SJCRH30 (cell line): Measurements from ENCODE around the gene TTC9. TPM values are rescaled to one million over a fixed set of nuclear protein-coding genes. Genes with fewer than 3 reads are reported as not detected.

Source experiments
- DNase-seq, 2 experiments: peaks; one replicate each; pipeline ENCODE4 v3.0.0-alpha.2; 2015 to 2020
- H3K27ac ChIP-seq: fragments of 250-450 bp; sonication (Bioruptor Pico); 2 replicates; pipeline ENCODE4 v1.5.1; 2020; ENCODE audit warnings: mild to moderate bottlenecking, moderate library complexity
- H3K27me3 ChIP-seq: fragments of 250-450 bp; sonication (Bioruptor Pico); 2 replicates; pipeline ENCODE4 v1.5.1; 2020; ENCODE audit warnings: mild to moderate bottlenecking, moderate library complexity
- H3K36me3 ChIP-seq: fragments of 250-450 bp; sonication (Bioruptor Pico); 2 replicates; pipeline ENCODE4 v1.5.1; 2020; ENCODE audit warnings: mild to moderate bottlenecking, moderate library complexity
- H3K4me1 ChIP-seq: fragments of 250-450 bp; sonication (Bioruptor Pico); 2 replicates; pipeline ENCODE4 v1.5.1; 2020; ENCODE audit warnings: mild to moderate bottlenecking, moderate library complexity
- H3K4me3 ChIP-seq: fragments of 250-450 bp; sonication (Bioruptor Pico); 2 replicates; pipeline ENCODE4 v1.5.1; 2020; ENCODE audit warnings: mild to moderate bottlenecking, moderate library complexity
- H3K9me3 ChIP-seq: fragments of 250-450 bp; sonication (Bioruptor Pico); replicated peaks from 2 replicates; pipeline ENCODE4 v1.5.1; 2020; ENCODE audit warnings: mild to moderate bottlenecking, moderate library complexity
- total RNA-seq: library from RNA; depleted of rRNA; stranded (reverse); fragments of >200 nt; shearing (Covaris generic); gene quantifications from 2 replicates; pipeline ENCODE4 v1.2.3, GENCODE V29; 2014; rRNA removed

Gene TTC9
- 6.4 and 6.5 TPM in 2 replicates for total RNA-seq

DNA sequence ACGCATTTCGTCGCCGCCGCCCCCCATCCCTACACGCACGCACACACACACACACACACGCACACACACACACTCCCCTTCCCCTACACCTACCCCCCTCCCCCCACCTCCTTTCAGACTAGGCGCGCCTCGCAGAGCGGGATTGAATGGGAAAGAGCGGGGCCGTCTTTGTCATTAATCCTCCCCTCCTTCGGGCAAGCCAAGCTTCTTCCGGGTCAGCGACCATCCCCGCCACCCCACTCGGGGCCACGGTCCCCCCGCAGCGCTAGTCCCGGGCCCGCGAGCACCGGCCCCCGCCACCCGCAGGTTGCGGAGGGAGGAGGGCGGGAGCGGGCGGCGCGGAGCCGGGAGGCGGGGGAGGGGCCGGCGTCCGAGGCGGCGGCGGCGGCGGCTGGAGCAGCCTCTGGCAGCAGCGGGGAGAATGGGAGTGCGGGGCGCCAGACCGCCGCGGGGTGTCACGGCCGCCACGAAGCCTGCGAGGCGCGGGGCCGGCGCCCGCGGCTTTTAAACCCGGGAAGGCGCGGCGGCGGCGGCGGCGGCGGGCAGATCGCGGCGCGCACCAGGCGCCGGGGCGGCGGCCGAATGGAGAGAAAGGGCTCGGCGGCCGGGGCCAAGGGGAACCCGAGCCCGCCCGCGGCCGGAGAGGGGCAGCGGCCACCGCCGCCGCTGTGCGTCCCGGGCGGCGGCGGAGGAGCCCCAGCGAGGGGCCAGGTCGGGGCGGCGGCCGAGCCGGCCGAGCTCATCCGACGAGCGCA is at the start of gene TTC9:
TSS of gene TTC9 (plus strand) at position 369 of the 755 bp plus-strand sequence. CDS start at position 583, 214 bp downstream.
- peak within 1 kb of the TSS; percentile 90 for H3K27ac ChIP-seq
- peak; percentile 35 to 36 for DNase-seq

DNA sequence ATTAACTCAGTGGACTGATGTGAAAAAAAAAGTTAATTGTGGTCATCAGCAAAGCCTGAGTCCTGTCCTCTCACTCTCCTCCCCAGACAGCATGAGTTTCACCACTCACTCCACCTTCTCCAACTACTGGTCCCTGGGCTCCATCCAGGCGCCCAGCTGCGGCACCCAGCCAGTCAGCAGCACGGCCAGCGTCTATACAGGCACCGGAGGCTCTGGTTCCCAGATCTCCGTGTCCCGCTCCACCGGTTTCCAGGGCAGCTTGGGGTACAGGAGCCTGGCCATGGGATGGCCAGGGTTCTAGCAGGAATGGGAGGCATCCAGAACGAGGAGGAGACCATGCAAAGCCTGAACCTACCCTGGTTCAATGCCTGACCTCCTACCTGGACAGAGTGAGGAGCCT is 47.3 kb upstream of the TTC9 start:
- Histone ChIP-seq H3K27me3 (no peaks in the 10 kb centered on the region), H3K36me3 (peaks cover 53% of the 10 kb centered on the region), H3K27ac (no peak overlapping the region), H3K9me3 (no peaks in the 10 kb centered on the region), H3K4me3 (no peak overlapping the region), H3K4me1 (no peaks in the 10 kb centered on the region)
- no peak for DNase-seq

More for the DNA sequence above, at the start of gene TTC9:
- no peaks in the 10 kb centered on the region; the same call in 1 of the 2 replicates for H3K9me3 ChIP-seq
- no peaks in the 10 kb centered on the region; the same call in 1 of the 2 replicates for H3K36me3 ChIP-seq
- no peaks in the 10 kb centered on the region for H3K27me3 ChIP-seq
- peaks cover 10% of the 10 kb centered on the region; the same call in 1 of the 2 replicates for H3K4me1 ChIP-seq
- H3K4me3 ChIP-seq: peak within 1 kb of the TSS; percentile 73

DNA sequence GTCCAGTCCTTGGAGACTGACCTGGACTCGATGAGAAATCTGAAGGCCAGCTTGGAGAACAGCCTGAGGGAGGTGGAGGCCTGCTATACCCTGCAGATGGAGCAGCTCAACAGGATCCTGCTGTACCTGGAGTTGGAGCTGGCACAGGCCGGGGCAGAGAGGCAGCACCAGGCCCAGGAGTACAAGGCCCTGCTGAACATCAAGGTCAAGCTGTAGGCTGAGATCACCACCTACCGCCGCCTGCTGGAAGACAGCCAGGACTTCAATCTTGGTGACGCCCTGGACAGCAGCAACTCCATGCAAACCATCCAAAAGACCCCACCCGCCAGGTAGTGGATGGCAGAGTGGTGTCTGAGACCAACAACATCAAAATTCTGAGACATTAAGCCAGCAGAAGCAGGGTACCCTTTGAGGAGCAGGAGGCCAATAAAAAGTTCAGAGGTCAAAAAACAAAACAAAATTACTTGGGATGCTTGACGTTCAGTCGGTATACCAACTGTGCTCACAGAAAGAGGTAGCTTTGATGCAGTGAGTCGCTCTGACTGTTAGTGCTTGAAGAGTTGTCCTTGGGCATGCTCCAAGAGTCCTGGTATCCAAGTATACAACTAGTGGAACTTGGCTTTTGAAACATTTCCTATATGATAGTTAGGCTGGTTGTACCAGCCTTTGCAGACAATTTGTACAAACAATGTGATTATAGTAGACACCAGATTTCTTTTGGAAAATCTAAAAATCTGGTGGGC is 46.1 kb upstream of the TTC9 start:
- H3K27me3 ChIP-seq: no peaks in the 10 kb centered on the region
- H3K36me3 ChIP-seq: peaks cover 57% of the 10 kb centered on the region
- no peaks in the 10 kb centered on the region for H3K4me1 ChIP-seq
- DNase-seq: no peak
- H3K27ac ChIP-seq: no peak overlapping the region
- H3K4me3 ChIP-seq: no peak overlapping the region
- no peaks in the 10 kb centered on the region for H3K9me3 ChIP-seq

DNA sequence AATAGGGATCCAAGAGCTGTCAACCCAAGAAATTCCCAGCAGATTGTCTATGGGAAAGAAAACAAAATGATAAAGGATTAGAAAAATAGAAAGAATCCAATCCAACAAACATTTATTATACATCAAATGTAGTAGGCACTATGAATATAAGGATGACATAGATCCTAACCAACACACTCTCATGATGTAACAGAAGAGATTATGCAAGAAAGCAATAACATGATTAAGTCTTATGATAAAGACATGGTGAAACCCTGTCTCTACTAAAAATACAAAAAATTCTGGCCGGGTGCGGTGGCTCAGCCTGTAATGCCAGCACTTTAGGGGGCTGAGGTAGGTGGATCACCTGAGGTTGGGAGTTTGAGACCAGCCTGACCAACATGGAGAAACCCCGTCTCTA is 44.0 kb upstream of the TTC9 start:
- H3K27me3 ChIP-seq: no peaks in the 10 kb centered on the region
- H3K9me3 ChIP-seq: no peaks in the 10 kb centered on the region
- peaks cover 4% of the 10 kb centered on the region for H3K4me1 ChIP-seq
- H3K27ac ChIP-seq: no peak overlapping the region
- no peak overlapping the region for H3K4me3 ChIP-seq
- DNase-seq: no peak
- peaks cover 41% of the 10 kb centered on the region for H3K36me3 ChIP-seq

DNA sequence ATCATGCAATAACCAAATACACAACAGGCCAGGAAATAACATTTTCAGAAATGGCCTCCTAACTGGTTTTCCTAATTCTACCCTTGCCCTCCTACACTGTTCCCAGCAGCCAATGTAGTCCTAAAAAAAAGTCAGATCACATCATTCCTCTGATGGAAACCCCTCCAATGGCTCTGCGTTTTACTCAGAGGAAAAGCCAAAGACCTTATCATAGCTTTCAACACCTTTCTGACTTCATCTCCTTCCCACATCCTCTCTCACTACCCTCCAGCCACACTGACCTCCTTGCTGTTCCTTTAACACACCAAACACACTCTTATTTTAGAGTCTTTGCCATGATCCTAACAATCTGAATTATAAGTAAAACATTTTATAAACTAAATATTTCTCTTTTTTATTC is 42.4 kb upstream of the TTC9 start:
- Histone ChIP-seq H3K27me3 (no peaks in the 10 kb centered on the region), H3K36me3 (peaks cover 27% of the 10 kb centered on the region), H3K4me3 (peak overlapping the region; percentile 100), H3K27ac (no peak overlapping the region), H3K9me3 (no peaks in the 10 kb centered on the region), H3K4me1 (peaks cover 4% of the 10 kb centered on the region)
- no peak for DNase-seq

DNA sequence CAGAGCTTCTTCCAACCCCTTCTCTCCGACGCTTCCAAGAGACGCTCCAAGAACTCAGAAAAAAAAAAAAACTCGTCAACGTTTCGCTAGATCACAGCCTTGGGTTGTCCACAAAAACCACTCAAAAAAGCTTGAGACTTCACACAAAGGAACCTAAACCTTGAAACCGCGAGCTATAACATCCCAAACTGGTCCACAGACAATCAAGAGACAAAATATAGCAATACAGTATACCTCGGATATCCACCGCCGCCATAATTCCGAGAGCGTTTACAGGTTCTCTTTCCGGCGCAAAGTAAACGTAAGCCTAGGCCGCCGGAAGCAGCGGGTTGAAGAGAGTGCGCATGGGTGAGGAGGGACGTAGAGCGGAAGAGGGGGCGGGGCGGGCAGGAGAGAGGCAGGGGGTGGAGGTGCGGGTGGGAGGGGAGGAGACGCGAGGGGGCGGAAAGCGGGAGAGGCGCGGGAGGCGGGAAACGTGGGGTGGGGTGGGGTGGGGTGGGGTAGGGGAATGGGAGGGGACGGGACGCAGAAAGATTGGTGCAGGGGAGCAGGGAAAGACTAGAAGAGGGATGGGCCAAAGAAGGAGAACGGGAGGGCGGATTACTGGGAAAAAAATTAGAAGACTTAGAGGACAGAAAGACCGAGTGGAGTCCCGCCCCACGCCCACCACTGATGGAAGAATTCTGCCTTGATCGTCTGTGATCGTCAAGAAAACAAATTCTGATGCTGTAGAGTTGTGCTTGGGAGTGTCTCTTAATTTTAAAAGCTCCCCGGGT is 41.1 kb upstream of the TTC9 start, which contains the start of gene MED6:
TSS of gene MED6 (minus strand) at position 274 of the 776 bp plus-strand sequence. CDS start at position 256, 18 bp downstream.
- Histone ChIP-seq H3K27ac (peak within 1 kb of the TSS; percentile 86), H3K27me3 (no peaks in the 10 kb centered on the region), H3K4me3 (peak within 1 kb of the TSS; percentile 100), H3K4me1 (peaks cover 4% of the 10 kb centered on the region), H3K36me3 (peaks cover 18% of the 10 kb centered on the region), H3K9me3 (no peaks in the 10 kb centered on the region)
- DNase-seq: peak; percentile 96 to 97

DNA sequence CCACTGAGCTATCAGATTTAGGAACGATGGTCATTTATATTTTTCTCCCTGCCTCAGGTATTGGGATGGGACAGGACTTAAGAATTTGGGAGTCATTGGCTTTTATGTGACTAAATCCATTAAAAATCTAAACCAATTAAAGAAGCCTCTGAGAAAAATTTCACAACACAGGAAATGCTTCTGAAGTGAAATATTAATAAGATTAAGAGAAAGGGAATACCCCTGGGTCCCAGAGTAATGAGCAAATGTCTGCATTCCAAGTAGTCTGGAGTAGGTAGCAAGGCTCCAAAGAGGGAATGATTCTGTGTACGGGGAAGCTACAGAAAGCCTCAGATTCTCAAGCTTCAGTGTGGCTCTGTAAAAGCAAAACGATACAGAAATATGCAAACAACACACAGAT is 40.6 kb upstream of the TTC9 start:
- Histone ChIP-seq H3K4me3 (peak overlapping the region; percentile 100), H3K27ac (peak overlapping the region; percentile 68), H3K36me3 (peaks cover 17% of the 10 kb centered on the region), H3K4me1 (peaks cover 4% of the 10 kb centered on the region), H3K9me3 (no peaks in the 10 kb centered on the region), H3K27me3 (no peaks in the 10 kb centered on the region)
- DNase-seq: no peak

DNA sequence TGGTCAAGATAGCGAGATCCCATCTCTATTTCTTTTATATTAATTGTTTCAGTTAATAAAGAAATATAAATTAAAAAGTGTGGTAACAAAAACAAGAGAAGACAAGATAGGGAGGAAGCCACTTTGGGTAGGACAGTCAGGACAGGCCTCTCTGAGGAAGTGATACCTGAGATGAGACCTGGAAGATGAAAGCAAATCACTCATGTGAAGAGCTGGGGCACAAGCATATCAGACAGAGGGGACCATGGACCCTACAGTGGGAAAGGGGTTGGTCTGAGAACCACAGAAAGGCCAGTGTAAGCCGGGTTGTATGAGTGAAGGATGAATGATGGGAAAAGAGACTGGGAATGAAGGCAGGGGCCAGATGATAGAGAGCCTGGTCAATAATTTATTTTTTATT is 39.5 kb upstream of the TTC9 start:
- Histone ChIP-seq H3K4me3 (no peak overlapping the region), H3K36me3 (peaks cover 6% of the 10 kb centered on the region), H3K4me1 (peaks cover 4% of the 10 kb centered on the region), H3K27me3 (no peaks in the 10 kb centered on the region), H3K27ac (no peak overlapping the region), H3K9me3 (no peaks in the 10 kb centered on the region)
- no peak for DNase-seq

DNA sequence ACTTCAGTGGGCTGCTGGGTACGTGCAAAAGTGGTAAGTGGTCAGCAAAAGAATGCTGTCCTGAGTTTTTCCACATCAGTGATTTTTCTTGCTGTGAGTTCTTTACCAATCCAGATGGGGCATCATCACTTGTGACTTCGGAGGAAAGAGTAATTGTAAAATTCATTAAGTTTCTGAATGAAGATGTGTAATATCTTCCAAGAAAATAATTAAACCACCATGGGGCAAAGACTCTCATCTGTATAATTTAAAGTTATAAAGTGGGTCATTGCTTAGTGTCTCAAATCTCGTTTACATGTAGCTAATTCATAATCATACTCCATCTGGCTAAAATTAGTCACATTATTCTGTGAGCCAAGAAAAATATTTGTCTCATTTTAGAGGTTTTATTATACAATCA is 30.5 kb upstream of the TTC9 start:
- H3K36me3 ChIP-seq: no peaks in the 10 kb centered on the region
- H3K9me3 ChIP-seq: no peaks in the 10 kb centered on the region
- H3K4me1 ChIP-seq: no peaks in the 10 kb centered on the region
- H3K4me3 ChIP-seq: no peak overlapping the region
- H3K27ac ChIP-seq: no peak overlapping the region
- no peak for DNase-seq
- H3K27me3 ChIP-seq: no peaks in the 10 kb centered on the region

DNA sequence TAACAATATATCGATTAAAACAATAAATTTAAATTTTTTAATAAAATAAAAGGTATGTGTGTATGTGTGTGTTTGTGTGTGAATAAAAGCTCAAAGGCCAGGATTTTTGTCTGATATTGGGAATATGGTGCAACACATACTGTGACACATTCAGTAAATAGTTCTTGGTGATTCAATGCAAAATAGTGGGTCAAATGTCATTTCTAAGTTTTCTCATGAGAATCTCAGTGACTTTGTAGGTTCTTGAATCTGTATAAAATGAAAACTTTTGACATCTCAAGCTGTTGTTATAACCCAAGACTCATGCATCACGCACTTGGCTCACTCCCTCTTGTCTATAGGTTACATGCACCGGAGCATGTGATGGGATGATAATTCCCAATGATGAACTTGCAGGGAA is 25.1 kb upstream of the TTC9 start:
- H3K4me1 ChIP-seq: peaks cover 5% of the 10 kb centered on the region; the same call in 1 of the 2 replicates
- H3K9me3 ChIP-seq: no peaks in the 10 kb centered on the region
- H3K27me3 ChIP-seq: no peaks in the 10 kb centered on the region
- no peaks in the 10 kb centered on the region for H3K36me3 ChIP-seq
- H3K4me3 ChIP-seq: no peak overlapping the region
- H3K27ac ChIP-seq: no peak overlapping the region
- DNase-seq: no peak

DNA sequence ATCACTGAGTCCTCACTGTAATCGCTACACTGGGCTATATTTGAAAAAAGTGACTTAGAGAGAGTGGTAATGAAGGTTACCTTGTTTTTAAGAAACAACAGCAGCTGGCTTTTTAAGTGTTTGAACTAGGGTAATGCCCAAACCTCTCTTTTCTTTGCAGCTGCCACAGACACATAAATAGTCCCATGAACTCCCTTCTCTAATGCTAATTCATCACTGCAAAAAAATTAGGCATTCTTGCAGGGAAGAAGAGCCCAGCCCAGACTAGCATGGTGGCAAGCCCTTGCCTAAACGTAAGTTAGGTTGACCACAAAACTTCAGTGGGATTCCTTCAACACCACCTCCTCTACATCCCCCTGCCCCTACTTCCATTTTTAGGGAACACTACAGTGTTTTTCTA is 23.4 kb upstream of the TTC9 start:
- Histone ChIP-seq H3K27me3 (no peaks in the 10 kb centered on the region), H3K36me3 (no peaks in the 10 kb centered on the region), H3K27ac (no peak overlapping the region), H3K4me1 (peaks cover 5% of the 10 kb centered on the region; the same call in 1 of the 2 replicates), H3K4me3 (no peak overlapping the region), H3K9me3 (no peaks in the 10 kb centered on the region)
- peak in 1 of 2 experiments; percentile 6 for DNase-seq

DNA sequence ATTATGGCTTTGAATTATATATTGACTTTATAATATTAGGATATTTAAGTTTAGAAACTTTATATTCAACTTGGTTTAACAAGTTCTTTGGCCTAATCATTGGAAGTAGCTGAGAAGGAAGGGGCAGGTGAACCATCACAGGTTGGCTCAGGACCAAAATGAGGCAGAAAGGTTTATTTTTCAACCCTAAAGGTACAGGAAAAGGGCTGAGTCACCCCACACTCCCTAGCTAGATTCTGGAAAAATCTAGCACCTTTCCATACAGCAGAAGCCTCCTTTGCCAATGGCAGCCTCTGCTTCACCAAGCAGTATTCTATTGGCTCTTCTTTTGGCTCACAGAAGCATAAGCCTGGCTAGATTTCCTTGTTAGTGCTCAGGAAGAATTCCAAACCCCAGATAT is 22.0 kb upstream of the TTC9 start:
- Histone ChIP-seq H3K4me3 (no peak overlapping the region), H3K36me3 (no peaks in the 10 kb centered on the region), H3K9me3 (no peaks in the 10 kb centered on the region), H3K27me3 (no peaks in the 10 kb centered on the region), H3K4me1 (peaks cover 5% of the 10 kb centered on the region; the same call in 1 of the 2 replicates), H3K27ac (no peak overlapping the region)
- DNase-seq: no peak

DNA sequence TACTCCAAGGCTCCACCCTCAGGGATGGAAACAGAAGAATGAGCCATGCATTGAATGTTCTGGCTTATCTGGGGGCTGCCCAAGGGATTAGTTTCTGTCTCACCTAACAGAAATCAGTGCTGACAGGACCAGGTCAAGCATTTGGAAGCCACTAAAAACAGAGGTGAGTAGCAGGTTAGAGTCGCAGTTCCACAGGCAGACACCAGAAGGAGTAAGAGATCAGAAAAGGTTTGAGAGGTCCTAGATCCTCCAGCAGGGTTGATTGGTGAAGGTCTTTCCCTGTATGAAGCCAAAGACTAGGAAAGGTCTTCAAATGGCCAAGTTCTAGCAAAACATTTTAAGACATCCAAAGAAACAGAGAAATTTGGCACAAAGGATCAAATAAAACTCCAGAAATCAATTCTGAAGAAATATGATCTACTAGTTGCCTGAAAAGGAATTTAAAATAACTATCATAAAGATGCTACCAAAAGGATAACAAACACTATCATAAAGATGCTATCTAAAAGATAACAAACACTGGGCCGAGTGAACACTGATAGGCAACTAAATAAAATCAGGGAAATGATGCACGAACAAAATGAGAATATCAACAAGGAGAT is 19.5 kb upstream of the TTC9 start:
- peaks cover 5% of the 10 kb centered on the region; the same call in 1 of the 2 replicates for H3K4me1 ChIP-seq
- H3K9me3 ChIP-seq: peaks cover 7% of the 10 kb centered on the region; the same call in 1 of the 2 replicates
- H3K27ac ChIP-seq: no peak overlapping the region
- no peaks in the 10 kb centered on the region for H3K36me3 ChIP-seq
- no peaks in the 10 kb centered on the region for H3K27me3 ChIP-seq
- no peak overlapping the region for H3K4me3 ChIP-seq
- DNase-seq: peak; percentile 22 to 62

DNA sequence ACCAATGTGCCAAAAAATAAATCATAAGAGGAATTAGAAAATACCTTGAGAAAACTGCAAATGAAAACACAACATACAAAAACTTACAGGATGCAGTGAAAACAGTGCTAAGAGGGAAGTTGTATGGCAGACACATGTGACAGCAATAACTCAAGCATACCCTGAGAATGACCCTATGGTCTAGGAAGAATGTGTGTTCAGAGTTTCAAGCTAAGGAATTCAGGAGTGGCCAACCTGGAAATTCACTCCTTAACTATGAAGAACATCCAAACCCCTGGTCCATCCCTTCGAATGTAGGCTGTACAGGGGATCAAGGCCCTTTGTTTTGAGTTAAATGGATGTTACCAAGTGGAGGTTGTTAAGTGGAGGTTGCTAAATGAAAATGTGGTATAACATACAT is 16.7 kb upstream of the TTC9 start:
- H3K9me3 ChIP-seq: peaks cover 13% of the 10 kb centered on the region
- H3K4me3 ChIP-seq: no peak overlapping the region
- no peak for DNase-seq
- H3K27ac ChIP-seq: no peak overlapping the region
- H3K4me1 ChIP-seq: no peaks in the 10 kb centered on the region
- H3K27me3 ChIP-seq: no peaks in the 10 kb centered on the region
- no peaks in the 10 kb centered on the region for H3K36me3 ChIP-seq
